Right cardiac atrium (tissue), 5 donors: Measurements from ENCODE around the gene RAB11FIP2. TPM values are rescaled to one million over a fixed set of nuclear protein-coding genes. Genes with fewer than 3 reads are reported as not detected.
A peak's percentile ranks its signal among the peaks of the same experiment; 100 is the strongest.

ENCODE experiments used
- ATAC-seq, 2 donors: fragments of 200-7000 bp; cut with Tn5 transposase; one replicate each; pipeline versions ENCODE4 v1.8.0 to v1.9.1; 2020; ENCODE audit warnings: moderate library complexity in 2 of 2, mild to moderate bottlenecking in 1 of 2
- DNase-seq, 3 donors: peaks; one replicate each; pipeline ENCODE4 v3.0.0-alpha.2; 2020
- H3K27ac ChIP-seq: one replicate; pipeline ENCODE4 v1.5.1; 2013; ENCODE audit warnings: mild to moderate bottlenecking, low read length, control low read depth, moderate library complexity
- H3K27me3 ChIP-seq: one replicate; pipeline ENCODE4 v1.6.1; 2013; ENCODE audit not compliant: control insufficient read depth, insufficient read depth
- H3K4me1 ChIP-seq: one replicate; pipeline ENCODE4 v1.6.1; 2013; ENCODE audit warnings: low read length; ENCODE audit not compliant: control insufficient read depth, insufficient read depth
- H3K4me3 ChIP-seq: one replicate; pipeline ENCODE4 v1.5.1; 2013; ENCODE audit warnings: low read length, control low read depth
- H3K9me3 ChIP-seq: one replicate; pipeline ENCODE4 v1.6.1; 2013; ENCODE audit warnings: low read length; ENCODE audit not compliant: control insufficient read depth
- WGBS: extraction: QIAGEN DNeasy Blood & Tissue Kit; methylation state at CpG from one replicate; pipeline ENCODE4 v1.1.7; 2013; 5-methylcytosine and 5-hydroxymethylcytosine counted together
- intact Hi-C, 4 donors: fragments of 100-400 bp; cut with DNase I; formaldehyde crosslinking; loops; one replicate each; pipeline versions ENCODE4 v1.11.0 to v1.14.0; 2022 to 2023
- polyA plus RNA-seq: library from polyadenylated mRNA; stranded (reverse); fragments of 200-250 nt; gene quantifications from one replicate; pipeline ENCODE4 v1.2.3, GENCODE V29; 2013
- total RNA-seq, 4 donors: library from RNA; stranded (reverse); fragmentation: NEBNext Ultra II Directional; extraction: Animal tissue kit (Norgen Biotek cat#: 25700); gene quantifications; one replicate each; pipeline ENCODE4 v1.2.1, GENCODE V29; 2021
- donor health status: healthy with polysubstance abuse.
- donor health status: DM: no; HTN: yes; CAD: no.
- donor health status: DM: no; HTN: no; CAD: no.
- donor health status: DM: no; HTN: yes; CAD: no; lungs with severe emphysema.
- donor health status: DM: yes; HTN: yes; CAD: no.

The RAB11FIP2 gene
- total and polyA plus RNA-seq, 5 donors: 4.9 to 18.3 (median 16.9) TPM

GRCh38 chr10:118054383-118054782 is 7.6 kb upstream of the RAB11FIP2 start:
- Histone ChIP-seq H3K27me3 (no peaks in the 10 kb centered on the region), H3K4me3 (no peak overlapping the region), H3K4me1 (no peaks in the 10 kb centered on the region), H3K9me3 (no peaks in the 10 kb centered on the region), H3K27ac (no peak overlapping the region)
- intact Hi-C loops: no loop called here
- no peak for DNase-seq
- 98% methylated on average over 2 of the region's 2 CpGs for WGBS
- ATAC-seq: no peak

- H3K4me3 ChIP-seq: no peak overlapping the region
- no peak overlapping the region for H3K27ac ChIP-seq
- DNase-seq (no peak), ATAC-seq (no peak)
- H3K4me1 ChIP-seq: no peaks in the 10 kb centered on the region
- H3K27me3 ChIP-seq: no peaks in the 10 kb centered on the region
- H3K9me3 ChIP-seq: no peaks in the 10 kb centered on the region
- intact Hi-C loops: no loop called here
- WGBS: 78% methylated on average over 2 of the region's 2 CpGs
Observed at GRCh38 chr10:118052816-118053215, 6.1 kb upstream of the RAB11FIP2 start.

DNA sequence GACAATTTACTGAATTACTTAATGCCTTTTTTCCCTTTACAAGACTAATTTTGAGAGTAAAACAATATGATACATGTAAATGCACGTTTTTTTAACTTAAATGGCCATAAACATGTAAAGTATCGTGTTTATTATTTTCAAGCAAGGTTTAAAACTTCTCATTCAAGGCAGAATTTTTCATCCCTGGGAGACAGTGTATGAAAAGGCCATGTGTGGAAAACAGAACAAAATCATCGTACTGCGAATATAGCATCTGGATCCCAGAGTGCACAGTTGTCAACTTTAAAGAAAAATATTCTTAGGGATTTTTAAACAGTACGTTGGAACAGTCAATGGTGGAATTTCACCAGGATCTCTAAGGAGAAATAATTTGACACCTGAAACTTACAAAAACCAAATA is 1.1 kb upstream of the RAB11FIP2 start:
- Histone ChIP-seq H3K4me1 (peaks cover 2% of the 10 kb centered on the region), H3K9me3 (no peaks in the 10 kb centered on the region), H3K27me3 (no peaks in the 10 kb centered on the region), H3K27ac (no peak overlapping the region), H3K4me3 (no peak overlapping the region)
- intact Hi-C loops: no loop called here
- DNase-seq (no peak), ATAC-seq (no peak)
- WGBS: 81% methylated on average over 5 of the region's 5 CpGs

- Histone ChIP-seq H3K27ac (peak overlapping the region; percentile 40), H3K4me1 (peaks cover 2% of the 10 kb centered on the region), H3K9me3 (no peaks in the 10 kb centered on the region), H3K27me3 (no peaks in the 10 kb centered on the region), H3K4me3 (peak overlapping the region; percentile 74)
- DNase-seq (peak; percentile 8 to 63 (median 32)), ATAC-seq (peak in 1 of 2 donors; percentile 15)
- intact Hi-C loops: no loop called here
- 47% methylated on average over 22 of the region's 22 CpGs for WGBS
Observed at GRCh38 chr10:118047157-118047719, 497 bp upstream of the RAB11FIP2 start.

DNA sequence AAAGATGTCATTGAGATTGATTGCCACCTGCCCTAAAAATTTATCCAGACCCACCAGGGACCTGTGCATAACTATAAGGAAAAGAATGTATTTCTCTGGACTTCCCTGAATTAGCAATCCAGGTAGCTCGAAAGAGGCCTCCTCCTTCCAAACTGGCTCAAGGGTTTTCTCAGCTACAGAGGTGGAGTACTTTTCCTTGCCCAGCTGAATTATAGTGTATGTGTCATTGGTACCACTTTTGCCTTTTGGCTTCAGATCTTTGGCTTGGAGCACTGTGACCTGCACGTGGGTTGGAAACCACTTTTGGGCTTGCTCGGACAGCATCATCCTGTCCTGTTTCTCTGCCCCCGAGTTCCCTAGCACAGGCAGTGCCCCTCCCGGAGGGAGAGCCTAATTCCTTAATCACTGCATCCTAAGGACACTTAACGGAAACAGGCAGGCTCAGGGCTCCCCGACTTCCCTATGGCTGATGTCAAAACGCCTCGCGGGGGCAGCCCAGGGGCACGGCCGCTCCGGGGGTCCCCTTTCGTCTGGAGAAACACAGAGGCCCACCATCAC is 825 bp downstream of the RAB11FIP2 start:
- intact Hi-C loops: no loop called here
- WGBS: under 1% methylated on average over 14 of the region's 14 CpGs
- Histone ChIP-seq H3K27ac (peak overlapping the region; percentile 40), H3K27me3 (no peaks in the 10 kb centered on the region), H3K9me3 (no peaks in the 10 kb centered on the region), H3K4me1 (peaks cover 2% of the 10 kb centered on the region), H3K4me3 (peak overlapping the region; percentile 74)
- ATAC-seq (peak; percentile 57 to 78), DNase-seq (peak in 2 of 3 donors; percentile 50 to 75)

GRCh38 chr10:118045158-118045836 is 1.4 kb downstream of the RAB11FIP2 start:
- ATAC-seq (no peak), DNase-seq (no peak)
- 40% methylated on average over 8 of the region's 8 CpGs for WGBS
- intact Hi-C loops: no loop called here
- Histone ChIP-seq H3K4me1 (peaks cover 2% of the 10 kb centered on the region), H3K4me3 (peak overlapping the region; percentile 74), H3K27me3 (no peaks in the 10 kb centered on the region), H3K9me3 (no peaks in the 10 kb centered on the region), H3K27ac (no peak overlapping the region)

DNA sequence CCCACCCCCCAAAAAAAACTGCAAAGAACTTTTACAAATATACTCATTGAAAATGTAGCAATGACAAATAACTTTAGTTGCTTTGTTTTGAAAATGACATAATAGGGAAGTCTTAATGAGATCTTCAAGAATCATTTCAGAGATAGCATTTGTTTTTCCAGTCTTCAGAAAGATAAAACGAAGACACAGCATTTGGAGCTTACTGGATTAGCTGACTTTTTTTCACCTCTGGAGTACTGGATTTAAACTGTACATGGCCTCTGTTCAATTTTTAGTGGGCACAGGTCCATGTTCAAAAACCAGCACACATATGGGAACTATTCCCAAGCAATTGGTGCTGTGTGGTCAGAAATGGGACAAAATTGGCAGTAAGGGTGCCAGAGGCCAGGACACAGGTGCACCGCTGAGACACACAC is 3.9 kb downstream of the RAB11FIP2 start:
- no peaks in the 10 kb centered on the region for H3K9me3 ChIP-seq
- intact Hi-C loops: no loop called here
- H3K4me1 ChIP-seq: peaks cover 2% of the 10 kb centered on the region
- H3K27ac ChIP-seq: no peak overlapping the region
- DNase-seq: peak in 1 of 3 donors; percentile 9
- H3K4me3 ChIP-seq: no peak overlapping the region
- ATAC-seq: no peak
- 53% methylated on average over 2 of the region's 2 CpGs for WGBS
- no peaks in the 10 kb centered on the region for H3K27me3 ChIP-seq

GRCh38 chr10:118042336-118042735 is 4.4 kb downstream of the RAB11FIP2 start:
- Histone ChIP-seq H3K9me3 (no peaks in the 10 kb centered on the region), H3K27ac (no peak overlapping the region), H3K4me1 (peaks cover 2% of the 10 kb centered on the region), H3K4me3 (no peak overlapping the region), H3K27me3 (no peaks in the 10 kb centered on the region)
- ATAC-seq (no peak), DNase-seq (no peak)
- intact Hi-C loops: no loop called here

GRCh38 chr10:118041316-118041715 is 5.4 kb downstream of the RAB11FIP2 start:
- Histone ChIP-seq H3K27ac (no peak overlapping the region), H3K27me3 (no peaks in the 10 kb centered on the region), H3K4me3 (no peak overlapping the region), H3K9me3 (no peaks in the 10 kb centered on the region), H3K4me1 (peaks cover 2% of the 10 kb centered on the region)
- intact Hi-C loops: no loop called here
- ATAC-seq (no peak), DNase-seq (no peak)
- WGBS: 46% methylated on average over 2 of the region's 2 CpGs

GRCh38 chr10:118036281-118036875 is 10.4 kb downstream of the RAB11FIP2 start:
- no peak overlapping the region for H3K27ac ChIP-seq
- H3K4me3 ChIP-seq: no peak overlapping the region
- DNase-seq (no peak), ATAC-seq (no peak)
- no peaks in the 10 kb centered on the region for H3K27me3 ChIP-seq
- H3K4me1 ChIP-seq: peaks cover 4% of the 10 kb centered on the region
- no peaks in the 10 kb centered on the region for H3K9me3 ChIP-seq
- WGBS: 39% methylated on average over 4 of the region's 4 CpGs
- intact Hi-C loops: no loop called here

- H3K27ac ChIP-seq: no peak overlapping the region
- DNase-seq (no peak), ATAC-seq (peak; percentile 64 to 68)
- H3K9me3 ChIP-seq: no peaks in the 10 kb centered on the region
- intact Hi-C loops: no loop called here
- 71% methylated on average over 7 of the region's 7 CpGs for WGBS
- H3K4me1 ChIP-seq: peaks cover 4% of the 10 kb centered on the region
- H3K27me3 ChIP-seq: no peaks in the 10 kb centered on the region
- no peak overlapping the region for H3K4me3 ChIP-seq
Observed at GRCh38 chr10:118035354-118036005, 11.3 kb downstream of the RAB11FIP2 start.
